ENCODE data around the gene ABO.
"Not testable (repeated sequence)": the region's sequence is repeated elsewhere in the genome, so short reads cannot be mapped to it uniquely, and the experiment has no call there.

The ABO gene

DNA sequence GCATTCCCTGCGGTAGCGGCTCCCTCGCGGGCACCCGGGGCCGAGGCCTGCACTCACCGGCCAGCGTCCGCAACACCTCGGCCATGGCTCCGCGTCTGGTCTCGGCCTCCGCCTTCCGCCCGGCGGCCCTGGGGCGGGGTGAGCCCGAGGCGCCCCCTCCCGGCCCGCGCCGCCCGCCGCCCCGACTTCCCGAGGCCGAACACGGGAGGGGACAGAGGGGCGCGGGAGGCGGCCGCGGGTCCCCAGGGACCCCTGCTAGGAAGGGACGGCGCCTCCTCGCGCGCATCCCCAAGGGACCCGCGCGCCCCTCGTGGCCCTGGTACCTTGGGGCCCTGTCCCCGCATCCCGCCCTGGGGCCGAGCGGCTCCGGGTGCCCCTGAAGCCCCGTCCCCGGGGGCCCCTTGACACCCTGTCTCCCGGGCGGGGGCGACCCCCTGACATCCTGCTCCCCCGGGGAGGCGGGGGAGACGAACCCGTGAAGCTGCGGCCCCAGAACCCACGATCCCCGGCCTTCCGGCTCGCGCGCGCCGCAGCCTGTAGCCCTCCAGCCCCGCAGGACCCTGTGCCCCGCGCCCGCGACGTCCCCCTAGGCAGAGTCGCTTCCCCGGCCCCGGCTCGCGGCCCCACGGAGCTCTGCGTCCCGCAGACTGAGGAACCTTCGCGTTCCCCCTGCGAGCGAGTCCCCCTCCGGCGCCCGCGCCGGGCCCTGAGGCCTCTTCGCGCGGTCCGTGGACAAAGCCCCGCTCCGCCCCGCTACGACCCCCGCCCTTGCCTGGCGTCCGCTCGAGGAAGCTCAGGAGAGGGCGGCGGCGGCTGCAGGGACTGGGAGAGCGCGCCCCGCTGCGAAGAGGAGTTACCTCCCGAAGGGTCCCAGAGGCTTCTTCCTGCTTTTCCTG, at the start of gene ABO:
Gene ABO, minus strand, starts transcription at position 97 of the 896 bp plus-strand sequence.
- no peak for FAIRE-seq

DNA sequence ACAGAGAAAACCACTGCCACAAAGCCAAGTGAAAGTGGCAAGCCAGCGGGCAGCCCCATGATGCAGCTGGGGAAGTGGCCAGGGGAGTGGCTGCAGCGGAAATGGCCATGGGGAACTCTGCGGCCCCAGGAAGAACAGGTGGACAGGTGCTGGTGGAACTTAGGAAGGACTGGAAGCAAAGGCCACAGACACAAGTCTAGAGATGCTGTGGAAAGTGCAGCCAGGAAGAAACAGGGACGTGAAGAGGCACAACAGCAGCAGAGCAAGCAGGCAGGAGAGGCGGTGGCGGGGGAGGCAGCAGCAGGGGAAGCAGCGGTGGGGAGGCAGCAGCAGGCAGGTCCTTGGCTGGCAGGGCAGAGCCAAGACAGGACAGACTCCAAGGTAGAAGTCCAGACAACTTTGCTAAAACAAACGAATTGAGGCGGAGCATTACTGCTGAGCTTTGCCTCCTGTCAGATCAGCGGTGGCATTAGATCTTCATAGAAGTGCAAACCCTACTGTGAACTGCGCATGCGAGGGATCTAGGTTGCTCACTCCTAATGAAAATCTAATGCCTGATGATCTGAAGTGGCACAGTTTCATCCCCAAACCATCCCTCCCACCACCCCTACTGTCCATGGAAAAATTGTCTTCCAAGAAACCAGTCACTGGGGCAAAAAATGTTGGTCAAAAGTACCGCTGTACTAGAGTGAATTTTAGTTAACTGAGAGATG, 49.1 kb upstream of the ABO start:
- FAIRE-seq: no peak

DNA sequence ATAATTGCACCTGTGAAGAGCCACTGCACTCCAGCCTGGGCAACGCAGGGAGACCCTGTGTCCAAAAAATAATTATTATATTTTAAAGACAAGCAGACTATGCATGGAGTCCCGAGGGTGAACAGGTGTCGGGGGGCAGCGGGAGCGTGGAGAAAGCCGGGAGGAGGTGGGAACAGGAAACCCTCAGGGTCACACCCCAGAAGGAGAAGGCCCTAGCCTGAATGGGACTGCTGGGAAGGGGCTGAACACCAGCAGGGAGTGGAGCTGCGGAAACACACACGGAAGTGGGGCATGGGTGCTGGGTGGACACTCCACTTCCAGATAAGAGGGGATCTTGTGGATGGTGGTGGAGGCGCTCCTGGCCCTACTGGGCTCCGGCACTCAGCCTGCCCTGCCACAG, 48.2 kb upstream of the ABO start:
- FAIRE-seq: no peak

DNA sequence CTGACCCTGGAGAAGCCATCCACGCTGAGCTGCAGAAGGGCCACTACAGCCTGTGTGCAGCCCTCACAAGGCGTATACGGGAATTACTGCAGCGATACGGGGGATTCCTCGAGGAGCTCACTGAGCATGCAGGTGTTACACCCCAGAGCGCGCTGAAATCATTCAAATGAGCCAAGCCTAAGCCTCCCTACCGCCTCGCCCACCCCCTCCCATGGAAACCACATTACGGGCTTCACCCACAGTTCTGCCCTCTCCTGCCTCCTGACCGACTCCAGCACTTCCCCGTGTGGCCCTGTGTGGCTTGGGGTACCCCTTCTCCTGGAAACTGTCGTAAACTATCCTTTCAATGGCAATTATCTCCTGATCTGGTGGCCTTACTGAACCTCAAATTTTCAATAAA, 47.7 kb upstream of the ABO start:
- FAIRE-seq: no peak

DNA sequence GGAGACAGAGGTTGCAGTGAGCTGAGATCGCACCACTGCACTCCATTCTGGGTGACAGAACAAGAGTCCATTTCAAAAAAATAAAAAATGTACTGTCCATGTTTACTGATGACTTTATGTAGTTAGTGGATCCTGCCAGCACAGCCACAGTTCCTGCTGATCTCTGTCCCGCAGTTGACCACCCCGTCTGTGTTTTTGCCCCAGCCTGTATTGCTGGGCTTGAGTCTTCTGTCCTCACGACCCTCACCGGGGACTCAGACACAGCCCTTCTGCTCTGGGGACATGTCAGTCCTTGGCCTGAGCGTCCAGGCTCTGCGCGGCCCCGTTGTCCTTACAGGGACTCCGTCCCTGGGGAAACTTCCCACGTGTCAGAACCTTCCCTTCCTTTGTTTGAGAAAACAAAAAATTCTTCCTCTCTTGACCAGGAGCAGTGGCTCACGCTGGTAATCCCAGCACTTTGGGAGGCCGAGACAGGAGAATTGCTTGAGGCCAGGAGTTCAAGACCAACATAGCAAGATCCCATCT, 46.5 kb upstream of the ABO start:
- no peak for FAIRE-seq

DNA sequence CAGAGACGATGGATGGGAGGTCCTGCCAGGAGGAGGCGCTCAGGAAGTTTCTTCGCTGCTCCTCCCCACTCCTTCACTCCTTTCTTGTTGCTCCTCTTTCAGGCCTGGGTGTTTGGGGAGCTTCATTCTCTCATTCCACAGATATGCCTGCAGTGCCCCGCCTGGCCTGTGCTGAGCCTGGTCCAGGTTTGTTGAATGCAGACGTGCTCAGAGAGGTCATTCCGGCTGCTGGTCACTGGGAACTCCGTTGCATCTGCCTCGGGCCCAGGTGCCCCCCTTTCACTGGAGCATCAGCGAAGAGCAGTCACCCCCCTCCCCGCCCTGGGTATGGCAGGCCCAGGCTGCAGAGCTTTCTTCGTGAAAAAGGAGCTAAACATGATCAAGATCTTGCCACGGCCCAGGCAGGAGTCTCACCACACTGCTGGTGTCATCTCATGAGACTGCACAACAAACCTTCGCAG, 45.5 kb upstream of the ABO start:
- no peak for FAIRE-seq

DNA sequence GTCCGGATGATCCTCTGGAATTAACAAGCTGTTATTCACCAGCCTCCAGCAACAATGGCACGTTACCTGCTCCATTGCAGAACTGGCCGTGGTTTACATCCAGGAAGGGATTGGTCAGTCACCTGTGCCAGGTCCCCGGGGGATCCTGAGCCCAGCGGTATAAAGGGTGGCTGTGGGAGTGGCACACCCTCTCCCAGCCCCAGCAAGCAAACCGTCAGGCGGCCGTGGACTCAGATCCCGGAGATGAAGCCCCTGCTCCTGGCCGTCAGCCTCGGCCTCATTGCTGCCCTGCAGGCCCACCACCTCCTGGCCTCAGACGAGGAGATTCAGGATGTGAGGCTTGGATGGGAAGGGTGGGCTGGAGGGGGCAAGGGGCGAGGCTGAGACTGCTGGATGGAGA, 42.5 kb upstream of the ABO start:
- not testable (repeated sequence) for FAIRE-seq

DNA sequence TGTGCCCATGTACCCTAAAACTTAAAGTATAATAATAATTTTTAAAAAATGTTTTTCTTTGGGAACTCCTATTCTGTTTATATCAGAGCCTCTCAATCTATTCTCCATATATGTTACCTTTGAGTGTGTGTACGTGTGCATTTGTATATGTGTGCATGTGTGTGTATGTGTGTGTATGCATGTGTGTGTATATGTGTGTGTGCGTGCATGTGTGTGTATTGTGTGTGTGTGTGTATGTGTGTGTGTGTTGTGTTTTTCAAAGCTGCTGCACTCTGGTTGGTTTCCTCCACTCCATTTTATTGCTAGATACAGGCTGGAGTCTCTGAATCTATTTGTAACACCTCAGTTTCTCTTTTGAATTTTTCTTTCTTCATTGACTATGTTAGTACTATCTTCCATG, 41.0 kb upstream of the ABO start:
- no peak for FAIRE-seq

DNA sequence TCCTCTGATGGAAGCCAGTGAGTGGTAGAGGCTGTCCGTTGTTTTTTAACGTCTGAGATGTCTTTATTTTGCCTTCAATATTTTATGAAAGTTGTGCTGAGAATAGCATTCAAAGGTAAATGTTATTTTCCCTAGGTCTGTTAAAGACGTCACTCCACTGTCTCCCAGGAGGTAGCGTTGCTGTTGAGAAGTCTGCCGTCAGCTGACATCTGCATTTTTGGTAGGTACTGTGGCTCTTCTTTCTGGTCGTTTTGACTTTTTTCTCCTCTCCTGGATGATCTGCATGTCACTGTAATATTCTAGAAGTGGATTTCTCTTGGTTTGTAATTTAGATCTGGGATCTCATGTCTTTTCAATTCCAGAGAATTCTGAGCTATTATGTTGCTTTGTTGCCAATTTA, 34.6 kb upstream of the ABO start:
- no peak for FAIRE-seq

DNA sequence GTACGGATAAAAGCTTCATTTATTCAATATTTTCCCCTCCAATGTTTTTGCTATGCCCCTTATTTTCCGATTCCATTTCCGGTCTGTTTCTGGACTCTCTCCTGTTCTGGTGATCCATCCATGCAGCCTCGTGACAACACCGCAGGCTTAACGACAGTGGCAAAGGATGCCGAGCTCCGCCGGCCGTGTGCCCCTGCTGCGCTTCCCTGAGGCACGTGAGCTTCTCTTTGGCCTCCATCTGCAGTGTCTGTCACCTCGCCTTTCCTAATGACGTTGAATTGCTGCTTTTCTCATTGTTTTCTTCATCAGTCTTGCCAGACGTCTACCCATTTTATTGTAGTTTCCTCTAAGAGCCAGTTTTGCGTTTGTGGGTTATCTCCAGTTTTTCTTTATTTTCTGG, 32.3 kb upstream of the ABO start:
- FAIRE-seq: no peak

DNA sequence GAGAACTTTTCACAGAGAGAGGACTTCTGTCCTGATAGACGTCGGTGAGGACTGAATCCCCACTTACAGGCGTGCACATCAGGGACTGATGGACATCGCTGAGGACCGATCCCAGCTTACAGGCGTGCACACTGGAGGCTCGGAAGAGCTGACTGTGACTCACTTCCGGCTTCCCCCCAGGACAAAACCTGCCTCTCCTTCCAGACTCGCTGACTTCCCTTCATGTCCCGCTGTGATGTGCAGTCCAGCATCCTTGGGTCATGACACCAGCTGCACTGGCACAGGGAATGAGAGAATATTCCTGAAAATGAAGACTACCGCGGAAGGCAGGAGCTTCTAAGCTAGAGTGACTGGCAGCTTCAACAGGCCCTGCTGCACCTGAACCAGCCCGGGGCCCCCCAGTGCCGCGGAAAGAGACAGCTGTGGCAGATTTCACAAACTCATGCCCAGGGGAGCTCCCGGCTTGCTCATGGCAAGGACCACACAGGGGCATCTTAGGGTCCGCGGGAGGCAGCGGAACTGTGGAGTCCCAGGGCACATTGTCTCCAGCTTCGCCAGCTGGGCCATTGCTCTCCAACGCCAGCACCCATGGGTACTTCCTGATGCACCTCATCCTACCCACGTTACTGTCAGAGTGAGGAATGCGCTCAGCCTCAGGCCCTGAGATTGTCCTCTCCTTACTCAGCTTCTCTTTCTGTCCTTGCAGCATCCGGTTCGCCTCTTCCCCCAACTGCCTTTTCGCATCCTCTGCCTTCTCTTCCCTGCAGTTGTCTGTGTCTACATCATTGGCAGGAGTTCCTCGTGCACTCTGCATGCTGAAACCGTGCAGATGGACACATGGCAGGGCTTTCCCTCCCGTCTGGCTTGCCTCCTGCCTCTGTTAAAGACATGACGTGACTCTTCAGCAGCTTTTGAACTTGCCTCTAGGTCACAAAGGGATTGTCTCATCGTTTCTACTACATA, 31.5 kb upstream of the ABO start:
- FAIRE-seq: no peak

DNA sequence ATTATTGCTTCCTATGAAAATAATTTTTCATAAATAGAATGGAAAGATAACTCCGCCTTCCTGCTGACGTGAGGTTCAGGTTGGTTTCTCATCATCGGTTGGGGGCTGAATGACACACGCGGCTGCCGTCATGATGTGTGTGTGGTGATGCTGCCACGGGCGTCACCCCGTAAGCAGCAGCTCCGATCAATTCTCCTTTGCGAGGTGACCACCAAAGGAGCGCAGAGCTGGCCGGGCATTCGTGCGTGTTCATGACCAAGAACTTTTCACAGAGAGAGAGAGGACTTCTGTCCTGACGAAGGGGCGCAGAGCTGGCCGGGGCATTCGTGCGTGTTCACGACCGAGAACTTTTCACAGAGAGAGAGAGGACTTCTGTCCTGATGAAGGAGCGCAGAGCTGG, 30.7 kb upstream of the ABO start:
- FAIRE-seq: no peak

DNA sequence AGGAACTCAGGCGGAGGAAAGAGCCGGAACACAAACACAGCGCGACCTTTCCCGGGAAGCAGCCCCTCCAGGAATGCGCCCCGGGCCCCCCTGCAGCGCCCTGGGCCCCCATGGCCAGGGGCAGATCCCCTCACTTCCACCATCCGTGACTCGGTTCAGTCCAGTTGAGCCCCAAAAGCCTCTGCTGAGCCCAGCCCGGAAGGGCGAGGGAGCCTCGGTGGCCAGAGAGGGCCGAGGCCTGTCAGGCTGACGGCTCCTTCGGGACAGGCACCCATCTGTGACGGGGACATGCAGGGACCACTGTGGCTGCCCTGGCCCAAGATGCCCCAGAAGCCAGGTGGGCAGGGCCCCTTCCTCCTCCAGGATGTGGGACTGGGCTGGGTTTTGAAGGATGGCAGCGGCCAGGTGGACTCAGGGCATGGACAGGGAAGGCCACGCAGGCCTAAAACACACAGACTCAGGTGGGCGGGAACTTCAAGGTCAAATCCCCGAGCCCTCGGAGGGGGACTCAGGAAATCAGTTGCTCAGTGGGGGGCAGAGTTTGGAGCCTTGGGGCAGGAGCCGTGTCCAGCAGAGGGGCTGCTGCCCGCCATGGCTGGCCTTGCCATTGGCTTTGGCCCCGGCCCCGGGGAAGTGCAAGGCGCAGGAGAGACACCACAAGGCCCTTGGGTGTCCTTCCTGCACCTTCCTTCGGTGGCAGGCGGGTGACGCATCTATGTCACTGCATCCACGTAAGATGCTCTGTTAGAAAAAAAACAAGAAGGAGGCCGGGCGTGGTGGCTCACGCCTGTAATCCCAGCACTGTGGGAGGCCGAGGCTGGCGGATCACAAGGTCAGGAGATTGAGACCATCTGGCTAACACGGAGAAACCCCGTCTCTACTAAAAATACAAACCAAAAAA, 29.7 kb upstream of the ABO start:
- no peak for FAIRE-seq

DNA sequence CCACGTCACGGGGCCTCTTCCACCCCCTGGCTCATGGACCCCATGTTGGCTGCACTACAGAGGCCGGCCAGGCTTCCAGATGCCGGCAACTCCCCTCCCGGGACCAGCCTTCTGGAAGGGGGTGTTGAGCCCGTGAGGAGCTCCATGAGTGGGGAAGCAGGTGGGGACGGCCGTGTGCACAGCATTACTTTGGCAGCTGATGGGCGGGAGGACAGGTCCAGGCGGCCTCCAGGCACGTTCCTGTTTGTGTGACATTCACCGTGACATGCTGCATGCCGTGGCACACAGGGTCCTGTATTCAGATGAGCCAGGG, 29.1 kb upstream of the ABO start:
- no peak for FAIRE-seq

DNA sequence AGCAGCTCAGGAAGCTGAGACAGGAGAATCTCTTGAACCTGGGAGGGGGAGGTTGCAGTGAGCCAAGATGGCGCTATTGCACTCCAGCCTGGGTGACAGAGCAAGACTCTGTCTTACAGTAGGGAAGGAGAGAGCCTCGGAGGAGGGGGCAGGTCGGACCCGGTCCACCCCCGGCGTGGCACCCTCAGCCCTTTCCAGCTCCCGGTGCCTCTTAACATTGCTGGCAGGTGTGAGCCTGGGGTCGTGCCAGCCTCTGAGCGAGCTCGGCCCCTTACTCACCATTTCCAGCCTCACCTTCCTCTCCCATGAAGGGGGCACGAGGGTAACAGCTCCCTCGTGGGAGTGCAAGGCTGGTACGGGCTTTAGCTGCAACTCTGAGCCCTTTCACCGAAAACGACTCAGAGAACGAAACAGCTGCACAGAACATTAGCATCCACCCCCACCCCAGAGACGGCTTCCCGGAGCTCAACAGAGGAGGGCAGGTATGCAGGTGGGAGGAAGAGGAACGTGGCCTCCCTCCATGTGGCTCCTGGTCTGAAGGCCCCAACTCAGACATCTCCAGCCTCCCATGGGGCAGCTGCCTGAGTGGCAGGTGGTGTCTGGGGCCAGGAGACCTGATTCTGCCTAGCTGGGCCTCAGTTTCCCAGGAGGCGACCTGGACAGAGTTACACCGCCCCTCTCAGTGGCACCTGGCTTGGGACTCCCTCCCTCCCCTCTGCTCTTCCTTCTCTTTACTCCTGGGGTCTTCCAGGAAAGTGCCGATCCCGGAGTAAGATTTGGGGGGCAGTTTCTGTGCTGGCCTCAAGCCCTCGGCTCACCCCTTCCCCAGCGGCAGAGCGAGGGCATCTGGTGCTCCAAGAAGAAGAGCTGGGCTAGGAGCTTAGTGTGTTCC, 28.5 kb upstream of the ABO start:
- no peak for FAIRE-seq

DNA sequence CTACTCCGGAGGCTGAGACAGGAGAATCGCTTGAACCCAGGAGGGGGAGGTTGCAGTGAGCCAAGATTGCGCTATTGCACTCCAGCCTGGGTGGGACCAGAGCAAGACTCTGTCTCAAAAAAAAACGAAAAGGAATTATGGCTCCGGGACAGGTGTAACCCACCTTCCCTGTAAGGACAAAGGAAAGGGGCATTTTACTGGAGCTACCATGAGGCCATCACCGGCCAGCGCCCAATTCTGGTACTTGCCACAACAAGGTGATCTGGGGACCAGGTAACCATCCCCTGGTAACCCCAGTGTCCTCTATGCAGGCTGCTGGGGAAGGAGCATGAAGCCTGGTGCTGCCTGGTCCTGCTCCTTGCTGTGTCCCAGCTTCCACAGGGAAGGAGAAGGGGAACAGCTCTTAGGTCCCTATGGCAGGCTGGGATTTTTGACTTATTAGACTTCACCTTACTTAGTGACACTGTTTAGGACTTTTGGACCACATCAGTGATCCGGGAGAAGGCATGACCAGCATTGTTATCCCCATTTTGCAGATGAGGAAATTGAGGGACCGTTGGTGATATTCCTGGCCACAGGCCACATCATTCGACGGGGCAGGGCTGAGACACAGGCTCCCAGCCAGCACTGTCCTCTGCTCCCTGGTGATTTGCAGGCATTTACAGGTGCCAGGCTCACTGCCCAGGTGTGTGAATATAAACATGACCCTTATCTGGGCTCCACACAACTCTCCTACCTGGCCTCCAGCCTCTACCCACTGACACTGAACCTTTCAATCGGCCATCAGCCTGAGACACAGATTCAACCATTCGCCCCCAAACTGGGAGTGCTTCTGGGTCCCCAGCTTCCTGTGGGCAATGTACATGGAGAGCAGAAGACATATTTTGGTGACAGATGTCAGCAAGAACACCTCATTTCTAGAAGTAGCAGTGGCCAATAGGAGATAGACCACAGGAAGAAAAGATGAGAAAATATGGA, 26.5 kb upstream of the ABO start:
- FAIRE-seq: no peak

DNA sequence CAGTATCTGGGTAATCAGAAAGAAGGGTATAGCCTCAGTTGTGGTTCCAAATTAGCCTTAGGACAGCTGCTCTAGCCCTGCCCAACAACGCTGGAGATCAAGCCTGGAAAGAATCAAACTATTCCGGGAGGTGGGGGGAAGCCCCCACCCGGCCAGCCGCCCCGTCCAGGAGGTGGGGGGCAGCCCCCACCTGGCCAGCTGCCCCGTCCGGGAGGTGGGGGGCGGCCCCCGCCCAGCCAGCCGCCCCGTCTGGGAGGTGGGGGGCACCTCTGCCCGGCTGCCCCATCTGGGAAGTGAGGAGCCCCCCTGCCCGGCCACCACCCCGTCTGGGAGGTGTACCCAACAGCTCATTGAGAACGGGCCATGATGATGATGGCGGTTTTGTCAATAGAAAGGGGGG, 25.0 kb upstream of the ABO start:
- not testable (repeated sequence) for FAIRE-seq

DNA sequence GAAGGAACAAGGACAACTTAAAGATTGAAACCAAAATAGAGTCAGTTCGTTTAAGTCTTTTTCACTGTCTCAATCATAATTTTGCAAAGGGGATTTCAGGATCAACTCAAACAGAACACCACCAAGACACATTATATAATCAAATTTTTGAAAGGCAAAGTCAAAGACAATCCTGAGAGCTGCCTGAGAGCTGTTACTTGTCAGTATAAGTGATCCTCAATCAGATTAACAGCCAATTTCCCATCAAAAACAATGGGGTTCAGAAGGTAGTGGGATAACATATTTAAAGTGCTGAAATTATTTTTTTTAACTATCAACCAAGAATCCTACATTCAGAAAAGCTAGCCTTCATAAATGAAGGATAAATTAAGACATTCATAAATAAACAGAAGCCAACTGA, 19.3 kb upstream of the ABO start:
- FAIRE-seq: no peak

DNA sequence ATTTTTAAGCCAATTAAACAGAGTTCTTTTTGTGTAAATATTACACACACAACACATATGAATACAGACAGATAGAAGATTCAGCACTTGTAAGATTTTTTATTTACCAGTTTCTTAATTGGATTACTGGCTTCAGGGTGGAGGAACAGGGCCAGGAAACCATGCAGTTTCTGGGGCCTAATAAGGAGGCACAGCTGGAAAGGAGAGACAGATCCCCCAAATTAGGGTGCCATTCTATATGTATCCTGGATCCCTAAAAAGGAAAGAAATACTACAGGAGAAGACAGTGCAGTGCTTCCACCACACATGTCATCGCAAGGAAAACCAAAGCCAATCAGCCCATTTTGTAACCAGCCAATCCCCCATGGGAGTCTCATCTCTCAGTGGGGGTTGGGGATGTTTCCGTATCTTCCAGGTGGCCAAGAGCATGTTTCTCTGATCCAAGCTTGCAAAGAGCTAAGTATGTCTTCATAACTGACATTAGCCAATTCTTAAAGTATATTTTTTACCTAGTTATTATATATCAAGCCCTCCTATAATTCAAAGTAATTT, 15.8 kb upstream of the ABO start:
- FAIRE-seq: no peak

Data from TTC549 (cell line).